ENCODE data around the gene KRTAP19-5. TPM values are rescaled to one million over a fixed set of nuclear protein-coding genes. Genes with fewer than 3 reads are reported as not detected.

Gene KRTAP19-5
- total RNA-seq, 1 donor: not detected

Other genes starting within 250 kb of the KRTAP19-5 start
- gene KRTAP24-1, start 219.2 kb downstream of the KRTAP19-5 start, total RNA-seq: not detected
- gene KRTAP25-1, start 212.6 kb downstream of the KRTAP19-5 start, total RNA-seq: not detected
- gene KRTAP26-1, start 181.8 kb downstream of the KRTAP19-5 start, total RNA-seq: not detected
- not detected for gene KRTAP27-1, start 164.4 kb downstream of the KRTAP19-5 start, total RNA-seq
- gene KRTAP23-1, start 153.5 kb downstream of the KRTAP19-5 start, total RNA-seq: not detected
- not detected for gene KRTAP13-2, start 129.9 kb downstream of the KRTAP19-5 start, total RNA-seq
- not detected for gene KRTAP13-1, start 106.1 kb downstream of the KRTAP19-5 start, total RNA-seq
- not detected for gene KRTAP13-3, start 76.2 kb downstream of the KRTAP19-5 start, total RNA-seq
- not detected for gene KRTAP13-4, start 71.9 kb downstream of the KRTAP19-5 start, total RNA-seq
- gene KRTAP15-1, start 61.9 kb downstream of the KRTAP19-5 start, total RNA-seq: not detected
- not detected for gene KRTAP19-1, start 21.8 kb downstream of the KRTAP19-5 start, total RNA-seq
- not detected for gene KRTAP19-2, start 14.7 kb downstream of the KRTAP19-5 start, total RNA-seq
- gene KRTAP19-3, start 10.1 kb downstream of the KRTAP19-5 start, total RNA-seq: not detected
- gene KRTAP19-4, start 5.0 kb downstream of the KRTAP19-5 start, total RNA-seq: not detected
- not detected for gene KRTAP19-6, start 39.7 kb upstream of the KRTAP19-5 start, total RNA-seq
- gene KRTAP19-7, start 59.2 kb upstream of the KRTAP19-5 start, total RNA-seq: not detected
- gene KRTAP22-2, start 88.3 kb upstream of the KRTAP19-5 start, total RNA-seq: not detected
- gene KRTAP6-3, start 90.3 kb upstream of the KRTAP19-5 start, total RNA-seq: not detected
- not detected for gene KRTAP6-2, start 96.8 kb upstream of the KRTAP19-5 start, total RNA-seq
- not detected for gene KRTAP22-1, start 98.9 kb upstream of the KRTAP19-5 start, total RNA-seq
- gene KRTAP6-1, start 111.8 kb upstream of the KRTAP19-5 start, total RNA-seq: not detected
- gene KRTAP20-1, start 114.3 kb upstream of the KRTAP19-5 start, total RNA-seq: not detected
- gene KRTAP20-4, start 118.5 kb upstream of the KRTAP19-5 start, total RNA-seq: not detected
- gene KRTAP20-2, start 133.1 kb upstream of the KRTAP19-5 start, total RNA-seq: not detected
- not detected for gene KRTAP20-3, start 140.7 kb upstream of the KRTAP19-5 start, total RNA-seq
- gene KRTAP21-3, start 216.6 kb upstream of the KRTAP19-5 start, total RNA-seq: not detected
- gene KRTAP21-2, start 245.1 kb upstream of the KRTAP19-5 start, total RNA-seq: not detected

Data from mononuclear cell (primary cell).